SK-N-MC (cell line): ENCODE measurements around the gene ERC2.

Source experiments
- EZH2 ChIP-seq: fragments of 200-600 bp; sonication (generic); IDR thresholded peaks from one replicate; pipeline ENCODE4 v1.6.1; 2017; ENCODE audit warnings: antibody characterized with exemption
- POLR2AphosphoS5 ChIP-seq: IDR thresholded peaks from 2 replicates; pipeline ENCODE4 v1.6.1; 2012; ENCODE audit warnings: mild to moderate bottlenecking, low read depth, low read length, borderline replicate concordance

DNA sequence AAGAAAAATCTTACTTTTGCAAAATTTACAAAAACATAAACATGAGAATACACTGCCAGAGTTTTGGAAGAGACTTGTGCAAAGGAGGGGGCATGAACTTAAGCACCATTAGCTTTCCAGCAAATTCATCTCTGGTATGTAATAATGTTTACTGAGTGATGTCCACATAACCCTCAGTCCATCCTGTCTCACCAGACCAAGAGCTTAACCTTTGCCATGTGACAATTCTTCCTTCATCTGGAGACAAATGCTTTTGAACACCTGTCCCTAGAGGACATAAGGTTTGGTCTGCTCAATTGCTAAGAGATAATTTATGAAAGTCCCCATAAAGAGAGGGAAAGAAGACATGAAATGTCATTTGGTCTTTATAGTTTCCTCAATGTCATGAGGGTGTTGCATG is 412.3 kb downstream of the ERC2 start:
- no peak for TF ChIP-seq POLR2AphosphoS5
- no peak for TF ChIP-seq EZH2
